Thoracic aorta (tissue), 2 donors: ENCODE measurements around the gene LTO1. TPM values are rescaled to one million over a fixed set of nuclear protein-coding genes. Genes with fewer than 3 reads are reported as not detected.

Source experiments
- ATAC-seq: fragments of 150-250 bp; one replicate; pipeline ENCODE4 v1.8.0; 2017; ENCODE audit warnings: low read depth; ENCODE audit not compliant: insufficient number of reproducible peaks, low FRiP score
- DNase-seq: peaks from one replicate; pipeline ENCODE4 v3.0.0-alpha.2; 2020; ENCODE audit warnings: low spot score
- H3K27ac ChIP-seq, 2 donors: fragments of 200-600 bp; sonication (generic); 1 replicate in 1 of 2; 2 replicates in 1 of 2; pipeline ENCODE4 v1.5.1; 2016; ENCODE audit warnings: mild to moderate bottlenecking in 2 of 2, moderate library complexity in 2 of 2
- H3K27me3 ChIP-seq: fragments of 200-600 bp; sonication (generic); replicated peaks from 2 replicates; pipeline ENCODE4 v1.6.0; 2016; ENCODE audit warnings: mild to moderate bottlenecking; ENCODE audit not compliant: insufficient read depth
- H3K36me3 ChIP-seq: fragments of 200-600 bp; sonication (generic); one replicate; pipeline ENCODE4 v1.5.1; 2016
- H3K4me1 ChIP-seq, 2 donors: fragments of 200-600 bp; sonication (generic); 1 replicate in 1 of 2; 2 replicates in 1 of 2; pipeline versions ENCODE4 v1.5.1 to v1.6.0; 2016; ENCODE audit warnings: low read depth in 2 of 2, mild to moderate bottlenecking in 1 of 2; ENCODE audit not compliant: control insufficient read depth in 1 of 2
- H3K4me3 ChIP-seq: fragments of 200-600 bp; sonication (generic); 2 replicates; pipeline ENCODE4 v1.5.1; 2016; ENCODE audit warnings: mild to moderate bottlenecking
- H3K9me3 ChIP-seq: fragments of 200-600 bp; sonication (generic); 2 replicates; pipeline ENCODE4 v1.5.1; 2016
- total RNA-seq, 2 donors: library from RNA; depleted of rRNA; stranded (reverse); fragments of >200 nt; gene quantifications; one replicate each; pipeline versions ENCODE4 v1.1.0 to v1.2.3, GENCODE V29; 2016
- TF ChIP-seq, protein P1 (sequence below): fragments of 200-600 bp; sonication (generic); IDR thresholded peaks from one replicate; pipeline ENCODE4 v1.5.1; 2019; ENCODE audit warnings: antibody characterized with exemption

Gene LTO1
- total RNA-seq, 2 donors from 2014 or later: 23.6 to 43.5 TPM

DNA sequence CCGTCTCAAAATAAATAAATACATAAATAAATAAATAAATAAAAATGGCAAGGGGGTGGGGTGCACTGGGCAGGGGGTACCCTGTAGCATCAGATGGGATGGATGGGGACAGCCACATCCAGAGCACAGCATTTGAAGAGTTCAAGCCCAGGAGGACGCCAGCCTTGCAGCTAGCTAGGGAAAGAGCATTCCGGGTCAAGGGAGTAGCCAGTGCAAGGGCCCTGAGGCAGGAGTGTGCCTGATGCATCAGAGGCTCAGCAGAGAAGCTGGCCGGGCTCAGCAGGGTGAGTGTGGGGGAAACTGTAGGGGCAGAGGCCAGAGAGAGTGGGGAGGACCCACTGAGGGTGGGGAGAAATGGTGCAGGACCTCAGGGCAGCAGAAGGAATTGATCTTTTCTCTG, 57.9 kb downstream of the LTO1 start:
- no peak overlapping the region for H3K4me3 ChIP-seq
- TF ChIP-seq, protein P1, sequence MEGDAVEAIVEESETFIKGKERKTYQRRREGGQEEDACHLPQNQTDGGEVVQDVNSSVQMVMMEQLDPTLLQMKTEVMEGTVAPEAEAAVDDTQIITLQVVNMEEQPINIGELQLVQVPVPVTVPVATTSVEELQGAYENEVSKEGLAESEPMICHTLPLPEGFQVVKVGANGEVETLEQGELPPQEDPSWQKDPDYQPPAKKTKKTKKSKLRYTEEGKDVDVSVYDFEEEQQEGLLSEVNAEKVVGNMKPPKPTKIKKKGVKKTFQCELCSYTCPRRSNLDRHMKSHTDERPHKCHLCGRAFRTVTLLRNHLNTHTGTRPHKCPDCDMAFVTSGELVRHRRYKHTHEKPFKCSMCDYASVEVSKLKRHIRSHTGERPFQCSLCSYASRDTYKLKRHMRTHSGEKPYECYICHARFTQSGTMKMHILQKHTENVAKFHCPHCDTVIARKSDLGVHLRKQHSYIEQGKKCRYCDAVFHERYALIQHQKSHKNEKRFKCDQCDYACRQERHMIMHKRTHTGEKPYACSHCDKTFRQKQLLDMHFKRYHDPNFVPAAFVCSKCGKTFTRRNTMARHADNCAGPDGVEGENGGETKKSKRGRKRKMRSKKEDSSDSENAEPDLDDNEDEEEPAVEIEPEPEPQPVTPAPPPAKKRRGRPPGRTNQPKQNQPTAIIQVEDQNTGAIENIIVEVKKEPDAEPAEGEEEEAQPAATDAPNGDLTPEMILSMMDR: no peak
- H3K27ac ChIP-seq: no peak overlapping the region
- DNase-seq (no peak), ATAC-seq (no peak)
- H3K36me3 ChIP-seq: no peaks in the 10 kb centered on the region
- no peaks in the 10 kb centered on the region for H3K9me3 ChIP-seq
- H3K4me1 ChIP-seq: no peaks in the 10 kb centered on the region
- H3K27me3 ChIP-seq: no peaks in the 10 kb centered on the region

Other genes with a start within 250 kb of the LTO1 start
- not detected for gene LINC01488, start 193.7 kb downstream of the LTO1 start, total RNA-seq
- 100 to 1,000 TPM; 109 to 142 TPM for gene CCND1, start 34.2 kb downstream of the LTO1 start, total RNA-seq
- gene FGF19, start 28.7 kb upstream of the LTO1 start, total RNA-seq: not detected
- not detected for gene FGF4, start 100.0 kb upstream of the LTO1 start, total RNA-seq
- gene FGF3, start 144.1 kb upstream of the LTO1 start, total RNA-seq: not detected